GM10266 (cell line): ENCODE measurements around the gene CCSAP.

Source experiments
- DNase-seq: peaks from one replicate; pipeline ENCODE4 v3.0.0; 2012; ENCODE audit errors: extremely low spot score
- TF ChIP-seq, protein P1 (sequence below): IDR thresholded peaks from 2 replicates; pipeline ENCODE4 v1.5.1; 2012; ENCODE audit warnings: mild to moderate bottlenecking, low read depth; ENCODE audit not compliant: control insufficient read depth, insufficient read depth; ENCODE audit errors: missing control alignments

The CCSAP gene

DNA sequence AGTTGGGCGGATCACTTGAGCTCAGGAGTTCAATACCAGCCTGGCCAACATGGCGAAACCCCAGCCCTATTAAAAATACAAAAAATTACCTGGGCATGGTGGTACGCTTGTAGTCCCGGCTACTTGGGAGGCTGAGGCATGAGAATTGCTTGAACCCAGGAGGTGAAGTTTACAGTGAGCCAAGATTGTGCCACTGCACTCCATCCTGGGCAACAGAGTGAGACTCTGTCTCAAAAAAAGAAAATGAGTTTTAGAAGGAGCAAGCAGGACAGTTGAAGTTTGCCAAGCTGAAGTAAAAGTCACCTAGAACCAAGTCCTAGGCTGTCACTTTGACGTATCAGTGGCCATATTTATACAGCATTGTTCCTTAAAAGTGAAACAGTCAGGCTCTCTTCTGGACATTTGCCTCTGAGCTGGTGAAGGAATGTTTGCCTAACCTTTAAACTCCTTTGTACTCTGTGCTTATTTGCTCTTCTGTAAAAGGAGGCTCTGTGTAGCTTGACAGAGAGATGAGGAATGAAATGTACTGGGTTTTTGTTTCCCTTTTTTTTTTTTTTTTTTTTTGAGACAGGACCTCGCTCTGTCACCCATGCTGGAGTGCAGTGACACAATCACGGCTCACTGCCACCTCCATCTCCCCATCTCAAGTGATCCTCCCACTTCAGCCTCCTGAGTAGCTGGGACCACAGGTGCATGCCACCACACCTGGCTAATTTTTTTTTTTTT lies 69.2 kb downstream of the CCSAP start:
- TF ChIP-seq, protein P1, sequence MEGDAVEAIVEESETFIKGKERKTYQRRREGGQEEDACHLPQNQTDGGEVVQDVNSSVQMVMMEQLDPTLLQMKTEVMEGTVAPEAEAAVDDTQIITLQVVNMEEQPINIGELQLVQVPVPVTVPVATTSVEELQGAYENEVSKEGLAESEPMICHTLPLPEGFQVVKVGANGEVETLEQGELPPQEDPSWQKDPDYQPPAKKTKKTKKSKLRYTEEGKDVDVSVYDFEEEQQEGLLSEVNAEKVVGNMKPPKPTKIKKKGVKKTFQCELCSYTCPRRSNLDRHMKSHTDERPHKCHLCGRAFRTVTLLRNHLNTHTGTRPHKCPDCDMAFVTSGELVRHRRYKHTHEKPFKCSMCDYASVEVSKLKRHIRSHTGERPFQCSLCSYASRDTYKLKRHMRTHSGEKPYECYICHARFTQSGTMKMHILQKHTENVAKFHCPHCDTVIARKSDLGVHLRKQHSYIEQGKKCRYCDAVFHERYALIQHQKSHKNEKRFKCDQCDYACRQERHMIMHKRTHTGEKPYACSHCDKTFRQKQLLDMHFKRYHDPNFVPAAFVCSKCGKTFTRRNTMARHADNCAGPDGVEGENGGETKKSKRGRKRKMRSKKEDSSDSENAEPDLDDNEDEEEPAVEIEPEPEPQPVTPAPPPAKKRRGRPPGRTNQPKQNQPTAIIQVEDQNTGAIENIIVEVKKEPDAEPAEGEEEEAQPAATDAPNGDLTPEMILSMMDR: no peak
- no peak for DNase-seq

DNA sequence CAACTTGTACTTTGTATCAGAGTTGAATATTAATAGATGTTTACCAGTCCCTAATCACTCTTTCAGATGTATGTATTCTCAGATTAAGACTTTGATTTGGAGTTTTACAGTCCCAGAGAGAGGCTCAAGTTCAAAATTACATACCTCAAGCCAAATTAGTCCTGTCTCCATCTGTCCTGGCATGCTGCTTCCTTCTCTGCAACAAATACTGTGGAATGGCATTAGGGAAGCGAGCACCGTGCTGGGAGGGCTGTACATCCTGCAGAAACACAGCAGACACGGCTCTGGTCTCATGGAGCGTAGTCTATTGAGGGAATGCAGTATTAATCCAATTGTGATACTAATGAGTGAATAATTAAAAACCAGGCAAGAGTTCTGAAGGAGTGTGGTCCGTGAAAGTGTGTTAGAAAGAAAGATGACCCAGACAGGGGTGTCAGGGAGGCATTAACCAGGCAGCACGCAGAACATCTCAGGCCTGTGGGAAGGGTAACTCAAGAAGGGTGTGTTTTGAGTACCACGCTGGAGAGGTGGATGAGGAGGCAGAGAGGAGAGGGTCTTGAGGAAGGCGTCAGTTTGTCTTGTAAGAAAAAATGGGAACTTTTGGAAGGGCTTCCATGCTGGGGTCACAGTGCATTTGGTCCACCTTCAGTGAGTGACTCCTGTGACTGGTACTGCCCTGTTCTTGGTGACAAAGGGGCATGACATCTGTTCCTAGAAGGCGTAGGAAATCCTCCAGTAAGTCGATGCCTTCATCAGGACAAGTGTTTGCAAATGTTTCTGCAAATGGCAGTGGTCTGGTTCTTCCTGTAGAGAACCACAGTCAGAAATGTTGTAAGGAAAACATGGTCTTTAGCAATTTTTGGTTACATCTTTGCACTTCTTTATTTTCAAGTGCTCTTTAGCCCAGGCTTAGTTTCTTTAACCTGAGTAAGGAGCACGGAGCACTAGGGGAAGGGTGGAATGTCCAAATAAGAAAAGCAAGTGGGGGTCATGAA lies 70.4 kb downstream of the CCSAP start:
- TF ChIP-seq, protein P1: no peak
- DNase-seq: no peak

DNA sequence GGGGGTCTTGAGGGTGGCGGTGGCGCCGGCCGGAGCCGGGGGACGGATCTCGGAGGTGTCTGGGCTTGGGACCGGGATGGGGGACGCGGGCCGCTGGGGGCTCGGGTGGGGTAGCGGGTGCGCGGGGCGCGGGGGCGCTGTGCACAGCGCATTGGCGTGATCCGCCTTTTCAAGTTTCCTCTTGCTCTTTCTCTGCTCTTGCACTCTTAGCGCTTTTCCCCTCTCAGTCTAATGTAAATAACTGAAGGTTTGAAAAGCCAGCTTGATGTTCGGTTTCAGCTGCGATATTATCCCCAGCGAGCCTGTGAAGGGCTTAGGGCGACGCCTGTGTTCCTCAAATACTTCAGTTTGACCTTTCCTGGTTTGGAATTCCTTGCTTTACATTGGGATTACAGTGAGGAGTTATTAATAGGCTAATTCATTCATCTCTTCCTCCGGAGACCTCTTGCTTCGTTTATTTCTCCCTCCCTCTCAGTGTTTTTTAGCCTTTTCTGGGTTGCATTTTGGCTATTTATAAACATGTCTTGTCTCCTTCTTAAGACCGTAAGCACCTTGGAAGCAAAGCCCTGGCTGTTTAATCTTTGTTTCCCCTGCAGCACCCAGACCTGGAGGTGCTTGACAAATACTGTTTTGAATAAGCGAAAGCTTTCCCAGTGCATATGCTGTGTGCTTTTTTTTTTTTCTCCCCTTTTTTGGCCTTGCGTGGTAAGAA lies 71.2 kb downstream of the CCSAP start:
- TF ChIP-seq, protein P1: peak; percentile 21
- no peak for DNase-seq
